Colonic mucosa (tissue), 4 donors: ENCODE measurements around the gene VPS4A. TPM values are rescaled to one million over a fixed set of nuclear protein-coding genes. Genes with fewer than 3 reads are reported as not detected.

Source experiments
- DNase-seq: peaks from one replicate; pipeline ENCODE4 v3.0.0-alpha.2; 2020
- H3K27ac ChIP-seq: fragments of 200-600 bp; one replicate; pipeline ENCODE4 v1.8.0; 2021
- H3K27me3 ChIP-seq: fragments of 200-600 bp; one replicate; pipeline ENCODE4 v1.8.0; 2021
- H3K36me3 ChIP-seq: fragments of 200-600 bp; one replicate; pipeline ENCODE4 v1.8.0; 2021
- H3K4me1 ChIP-seq: fragments of 200-600 bp; one replicate; pipeline ENCODE4 v1.8.0; 2021; ENCODE audit warnings: mild to moderate bottlenecking
- H3K4me3 ChIP-seq: fragments of 200-600 bp; one replicate; pipeline ENCODE4 v1.8.0; 2021
- H3K9ac ChIP-seq, 2 donors: one replicate each; pipeline ENCODE4 v1.7.0; 2013; ENCODE audit warnings: control low read depth in 2 of 2, low read depth in 2 of 2, low read length in 2 of 2
- H3K9me3 ChIP-seq: fragments of 200-600 bp; one replicate; pipeline ENCODE4 v1.8.0; 2021
- CTCF ChIP-seq: fragments of 200-600 bp; IDR thresholded peaks from one replicate; pipeline ENCODE4 v1.8.0; 2022; ENCODE audit warnings: antibody characterized with exemption, mild to moderate bottlenecking
- intact Hi-C: fragments of 100-400 bp; cut with DNase I; formaldehyde crosslinking; loops from one replicate; pipeline ENCODE4 v1.14.1; 2022
- total RNA-seq, 2 donors: library from RNA; stranded (reverse); fragmentation: NEBNext Ultra II Directional in 1 of 2; extraction: Animal tissue kit (Norgen Biotek cat#: 25700) in 1 of 2; gene quantifications; one replicate each; pipeline ENCODE4 v1.2.1, GENCODE V29; 2021
- donor health status: healthy.
- donor health status: DM: no; HTN: no; CAD: no.
- donor health status: DM: no; HTN: no; CAD: no.

VPS4A gene
- total RNA-seq, 2 donors from 2014 or later = 32.0 to 33.6 TPM

GRCh38 chr16:69319826-69320739 lies 8.9 kb downstream of the VPS4A start:
- Histone ChIP-seq H3K36me3 (peaks cover 45% of the 10 kb centered on the region), H3K9ac (no peak overlapping the region)
- no peak for DNase-seq

GRCh38 chr16:69320740-69321073 lies 9.6 kb downstream of the VPS4A start:
- intact Hi-C loops = no loop called here
- Histone ChIP-seq H3K9me3 (no peaks in the 10 kb centered on the region), H3K27ac (no peak overlapping the region), H3K4me1 (peaks cover 5% of the 10 kb centered on the region), H3K9ac (no peak overlapping the region), H3K27me3 (no peaks in the 10 kb centered on the region), H3K4me3 (no peak overlapping the region), H3K36me3 (peaks cover 45% of the 10 kb centered on the region)
- no peak for TF ChIP-seq CTCF
- DNase-seq = no peak

More at GRCh38 chr16:69319826-69320739, 8.9 kb downstream of the VPS4A start:
- intact Hi-C loops = loop anchor here (10.0 kb wide), 1 partner anchor 55 kb away; no protein-coding TSS in a partner anchor
- no peak for TF ChIP-seq CTCF
- H3K27me3 ChIP-seq = no peaks in the 10 kb centered on the region
- no peak overlapping the region for H3K27ac ChIP-seq
- H3K9me3 ChIP-seq = no peaks in the 10 kb centered on the region
- no peak overlapping the region for H3K4me3 ChIP-seq
- H3K4me1 ChIP-seq = peaks cover 4% of the 10 kb centered on the region

GRCh38 chr16:69321080-69321479 lies 9.9 kb downstream of the VPS4A start:
- TF ChIP-seq CTCF = no peak
- H3K36me3 ChIP-seq = peaks cover 44% of the 10 kb centered on the region
- intact Hi-C loops = no loop called here
- no peak for DNase-seq
- H3K27me3 ChIP-seq = no peaks in the 10 kb centered on the region
- H3K4me1 ChIP-seq = peaks cover 9% of the 10 kb centered on the region
- no peak overlapping the region for H3K27ac ChIP-seq
- no peak overlapping the region for H3K4me3 ChIP-seq
- H3K9ac ChIP-seq = no peak overlapping the region
- H3K9me3 ChIP-seq = no peaks in the 10 kb centered on the region

- Histone ChIP-seq H3K27ac (no peak overlapping the region), H3K4me3 (no peak overlapping the region), H3K4me1 (peaks cover 16% of the 10 kb centered on the region), H3K27me3 (no peaks in the 10 kb centered on the region), H3K9me3 (no peaks in the 10 kb centered on the region), H3K36me3 (peaks cover 36% of the 10 kb centered on the region), H3K9ac (no peak overlapping the region)
- no peak for TF ChIP-seq CTCF
- intact Hi-C loops = no loop called here
- no peak for DNase-seq
Measured at GRCh38 chr16:69322343-69322742, 11.2 kb downstream of the VPS4A start.

GRCh38 chr16:69323415-69323814 lies 12.3 kb downstream of the VPS4A start:
- Histone ChIP-seq H3K9me3 (no peaks in the 10 kb centered on the region), H3K36me3 (peaks cover 34% of the 10 kb centered on the region), H3K4me3 (no peak overlapping the region), H3K4me1 (peaks cover 24% of the 10 kb centered on the region), H3K27ac (no peak overlapping the region), H3K9ac (no peak overlapping the region), H3K27me3 (no peaks in the 10 kb centered on the region)
- intact Hi-C loops = no loop called here
- TF ChIP-seq CTCF = no peak
- no peak for DNase-seq
